ENCODE results near the gene ELMOD2.

GRCh38 chr4:140557831-140558435 is 34.0 kb downstream of the ELMOD2 start:
- no peak for TF ChIP-seq REST (IDR thresholded peaks at IDR 0.05; ENCODE audit: insufficient read depth in 1 of 2, low read depth in 2 of 2, low read length in 2 of 2)
- no peak for TF ChIP-seq POLR2AphosphoS5 (IDR thresholded peaks at IDR 0.05; ENCODE audit: low read depth, low read length)
- TF ChIP-seq SIN3A (IDR thresholded peaks at IDR 0.05; ENCODE audit: borderline replicate concordance, insufficient read depth, low read length), result no peak
- TF ChIP-seq TAF1 (IDR thresholded peaks at IDR 0.05; ENCODE audit: borderline replicate concordance, insufficient read depth, low read length), result no peak
- TF ChIP-seq FOXP2 (optimal IDR thresholded peaks at IDR 0.05; ENCODE audit: borderline replicate concordance, extremely low read depth, extremely low read length, insufficient read depth), result no peak
